CD4-positive, alpha-beta T cell treated with Interleukin-17A for 4 hours (primary cell): ENCODE results near the gene NDST1.

Experiments used
- DNase-seq: peaks from one replicate; pipeline ENCODE4 v3.0.0-alpha.2; 2020; ENCODE audit warnings: mixed read lengths

The NDST1 gene

GRCh38 chr5:150574818-150575547, 67.1 kb downstream of the NDST1 start:
- no peak for DNase-seq

DNA sequence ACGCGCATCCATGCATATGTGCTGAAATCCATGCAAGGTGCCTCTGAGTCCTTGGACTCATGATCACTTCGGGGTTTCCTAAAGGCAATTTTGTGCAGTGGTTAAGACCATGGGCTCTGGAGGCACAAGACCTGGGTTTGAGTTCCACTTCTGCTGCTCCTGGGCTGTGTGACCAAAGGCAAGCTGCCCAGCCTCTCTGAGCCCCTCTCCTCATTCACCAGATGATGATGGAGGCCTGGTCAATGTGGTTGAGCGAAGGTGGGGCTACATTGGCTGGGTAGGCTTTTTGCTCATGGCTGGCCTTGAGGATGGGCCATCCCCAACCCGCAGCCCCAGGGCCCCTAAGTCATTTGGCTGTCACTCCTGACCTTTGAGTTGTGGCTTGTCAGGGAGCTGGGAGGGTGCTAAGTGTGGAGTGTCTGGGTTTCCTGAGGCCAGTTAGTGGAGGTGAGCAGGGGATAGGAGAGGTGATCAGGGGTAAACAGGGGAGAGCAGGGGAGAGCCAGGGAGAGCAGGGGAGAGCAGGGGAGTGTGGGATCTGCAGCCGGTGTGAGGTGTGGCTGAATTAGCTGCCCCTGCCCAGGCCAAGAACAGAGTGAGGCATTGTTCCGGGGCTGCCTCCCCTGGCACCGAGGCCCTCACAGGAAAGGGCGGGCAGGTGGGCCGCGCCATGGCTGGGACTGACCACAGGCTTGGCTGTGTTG, 68.0 kb downstream of the NDST1 start:
- DNase-seq = no peak

- no peak for DNase-seq
Observed at GRCh38 chr5:150576449-150576949, 68.6 kb downstream of the NDST1 start.

DNA sequence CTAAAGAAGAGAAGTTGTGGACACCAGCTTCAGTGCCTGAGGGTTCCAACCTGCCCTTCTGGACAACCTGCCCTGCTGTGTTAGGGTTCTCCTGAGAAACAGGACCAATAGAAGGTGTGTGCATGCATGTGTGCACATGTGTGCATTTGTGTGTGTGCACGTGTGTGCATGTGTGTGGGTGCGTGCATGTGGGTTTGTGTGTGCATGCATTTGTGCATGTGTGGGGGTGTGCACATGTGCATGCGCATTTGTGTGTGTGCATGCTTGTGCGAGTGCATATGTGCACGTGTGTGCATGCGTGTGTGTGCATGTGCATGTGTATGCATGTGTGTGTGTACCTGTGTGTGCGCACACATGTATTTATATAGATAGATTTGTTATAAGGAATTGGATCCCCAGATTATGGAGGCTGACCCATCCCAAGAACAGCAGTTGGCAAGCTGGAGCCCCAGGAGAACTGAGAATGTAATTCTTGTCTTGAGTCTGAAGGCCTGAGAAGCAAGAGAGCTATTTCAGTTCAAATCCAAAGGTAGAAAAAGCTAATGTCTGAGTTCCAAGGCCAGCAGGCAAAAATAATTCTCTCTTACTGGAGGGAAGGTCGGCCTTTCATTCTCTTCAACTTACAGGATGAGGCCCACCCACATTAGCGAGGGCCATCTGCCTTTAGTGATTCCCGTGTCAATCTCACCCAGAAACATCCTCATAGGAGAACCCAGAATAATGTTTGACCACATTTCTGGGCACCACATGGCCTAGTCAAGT, 69.6 kb downstream of the NDST1 start:
- no peak for DNase-seq

DNA sequence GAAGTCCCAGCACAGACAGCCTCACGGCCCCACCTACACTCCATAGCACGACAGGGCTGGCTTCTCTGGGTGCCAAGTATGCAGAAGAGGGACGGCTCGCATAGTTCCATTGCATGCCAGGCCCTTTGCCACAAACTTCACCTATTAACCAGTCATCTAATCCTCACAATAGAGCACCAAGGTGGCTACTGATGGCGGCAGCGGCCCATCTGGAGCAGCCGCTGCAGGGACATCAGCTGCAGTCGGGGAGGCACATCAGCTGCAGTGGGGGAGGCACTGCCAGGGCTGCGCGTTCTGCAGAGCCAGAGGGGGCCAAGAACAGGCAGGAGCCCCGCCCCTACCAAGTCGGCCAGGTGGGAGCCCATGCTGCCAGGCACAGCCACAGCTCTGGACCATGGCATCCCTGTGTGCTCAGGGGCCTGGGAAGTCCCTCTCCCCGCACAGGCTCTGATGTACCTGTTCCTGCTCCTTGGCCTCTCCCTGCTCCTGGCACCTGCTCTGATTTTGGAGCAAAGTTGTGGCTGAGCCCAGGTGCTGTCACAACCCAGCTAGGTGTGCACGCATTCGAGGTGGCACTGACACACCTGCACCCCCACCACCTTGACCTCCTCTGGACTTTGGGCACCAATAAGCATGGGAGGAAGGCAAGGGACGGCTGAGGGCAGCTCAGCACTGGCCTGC, 71.0 kb downstream of the NDST1 start:
- DNase-seq = no peak

DNA sequence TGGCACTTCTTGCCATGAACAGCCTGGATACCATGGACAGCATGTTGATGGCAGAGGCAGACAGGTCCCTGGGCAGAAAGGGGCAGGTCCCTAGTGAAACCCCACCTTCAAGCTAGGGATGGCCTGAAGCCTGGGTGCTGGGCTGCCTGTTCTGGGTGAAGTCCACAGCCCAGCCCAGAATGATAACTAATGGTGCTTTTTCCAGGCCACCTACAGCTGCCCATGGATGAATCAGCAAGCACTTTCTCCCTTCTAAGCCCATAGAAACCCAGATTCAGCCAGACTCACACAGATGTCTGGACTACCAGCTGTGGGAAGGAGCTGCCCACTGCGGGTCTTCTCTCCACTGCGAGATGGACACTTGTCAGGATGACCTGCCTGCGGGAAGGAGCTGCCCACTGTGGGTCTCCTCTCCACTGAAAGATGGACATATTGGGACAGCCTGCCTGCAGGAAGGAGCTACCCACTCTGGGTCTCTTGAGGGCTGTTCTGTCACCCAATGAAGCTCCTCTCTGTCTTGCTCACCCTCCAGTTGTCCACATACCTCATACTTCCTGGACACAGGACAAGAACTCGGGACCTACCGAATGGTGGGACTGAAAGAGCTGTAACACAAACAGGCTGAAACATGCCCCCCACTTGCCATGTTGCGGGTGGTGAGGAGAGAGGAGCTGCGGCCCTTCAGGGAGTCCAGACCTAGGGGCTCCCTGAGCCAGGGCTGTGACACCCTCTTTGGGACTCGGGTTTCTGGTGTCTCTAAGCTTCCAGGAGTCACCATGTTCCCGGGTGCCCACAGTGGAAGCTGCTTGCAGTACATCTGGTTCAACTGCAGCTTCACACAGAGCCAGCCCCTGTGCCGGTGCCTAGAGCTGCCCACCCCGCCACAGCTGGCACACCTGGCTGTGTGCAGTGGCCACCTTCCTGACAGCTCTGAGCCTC, 71.8 kb downstream of the NDST1 start:
- DNase-seq = no peak

DNA sequence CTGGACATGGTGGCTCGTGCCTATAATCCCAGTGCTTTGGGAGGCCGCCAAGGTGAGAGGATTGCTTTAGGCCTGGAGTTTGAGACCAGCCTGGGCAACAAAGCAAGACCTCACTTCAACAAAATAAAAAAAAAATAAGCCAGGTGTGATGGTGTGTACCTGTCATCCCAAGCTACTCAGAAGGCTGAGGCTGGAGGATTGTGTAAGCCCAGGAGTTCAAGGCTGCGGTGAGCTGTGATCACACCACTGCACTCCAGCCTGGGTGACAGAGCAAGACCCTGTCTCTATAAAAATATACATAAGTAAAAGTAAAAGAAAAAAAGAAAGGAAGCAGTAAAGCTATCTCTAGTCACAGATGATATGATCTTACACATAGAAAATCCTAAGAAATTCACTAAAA, 73.0 kb downstream of the NDST1 start:
- no peak for DNase-seq

DNA sequence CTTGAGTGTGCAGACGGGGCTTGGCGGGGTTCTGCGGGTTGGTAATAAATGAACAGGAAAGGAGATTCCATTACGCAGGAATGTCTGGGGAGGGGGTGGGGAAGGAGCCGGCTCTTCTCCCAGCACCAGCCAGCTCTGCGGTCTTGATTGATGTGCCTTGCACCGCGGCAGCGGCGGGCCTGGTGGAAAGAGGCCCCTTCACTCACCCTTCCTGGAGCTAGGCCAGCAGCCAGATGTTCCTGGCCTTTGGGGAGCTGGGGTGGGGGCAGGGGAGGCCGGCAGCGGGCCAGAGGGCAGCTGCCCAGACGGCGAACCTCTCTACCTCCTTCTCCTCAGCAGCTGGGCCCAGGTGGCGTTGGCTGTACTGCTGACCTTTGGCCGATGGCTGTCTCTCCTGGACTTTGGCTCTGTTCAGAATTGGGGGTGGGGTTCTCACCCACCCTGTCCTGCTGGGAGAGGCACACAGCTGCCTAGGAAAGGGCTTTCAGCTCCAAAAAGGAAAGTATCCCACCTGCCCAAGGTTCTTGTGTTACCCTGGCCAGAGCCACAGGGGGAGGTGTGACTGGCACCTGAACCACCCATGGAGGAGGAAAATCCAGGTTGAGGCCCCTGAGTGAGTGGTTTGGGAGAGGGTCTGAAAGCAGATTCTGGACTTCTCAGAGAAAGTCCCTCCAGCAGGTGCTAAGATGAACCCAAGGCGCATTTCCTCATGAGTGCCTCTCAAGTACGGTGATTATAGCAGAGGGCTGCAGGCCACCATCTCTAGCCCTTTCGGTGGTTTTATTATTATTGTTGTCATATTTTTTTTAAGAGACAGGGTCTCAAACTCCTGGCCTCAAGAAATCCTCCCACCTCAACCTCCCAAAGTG, 74.5 kb downstream of the NDST1 start:
- DNase-seq = no peak

DNA sequence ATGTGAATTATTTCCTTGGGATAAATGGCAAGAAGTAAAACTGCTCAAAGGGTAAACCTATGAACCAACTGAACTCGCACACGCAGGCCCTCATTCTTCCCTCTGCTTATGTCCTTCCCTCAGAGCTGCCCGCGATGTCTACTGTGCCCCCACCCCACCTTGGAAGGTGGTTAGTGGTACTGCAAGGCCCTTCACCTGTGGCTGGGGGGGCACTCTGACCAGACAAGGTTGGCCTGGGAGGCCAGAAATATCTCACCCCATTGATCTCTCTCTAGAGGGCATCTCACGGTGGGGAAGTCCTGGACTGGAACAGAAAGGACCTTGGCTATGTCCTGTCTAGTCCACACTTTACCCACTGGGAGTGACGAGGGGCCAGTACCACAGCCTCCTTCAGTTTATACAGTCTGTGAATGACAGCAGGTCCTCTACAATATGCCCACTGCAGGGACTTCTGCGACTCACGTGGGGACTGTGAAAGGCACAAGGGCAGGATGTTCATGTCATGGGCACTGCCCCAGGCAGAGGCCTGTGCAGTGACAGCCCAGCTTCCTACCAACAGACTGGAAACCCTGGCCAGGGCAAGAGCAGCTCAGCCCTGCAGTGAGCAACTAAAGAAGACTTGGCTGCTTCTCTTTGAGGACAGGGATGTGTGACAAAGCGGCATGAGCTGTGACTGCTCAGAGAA, 75.8 kb downstream of the NDST1 start:
- no peak for DNase-seq

DNA sequence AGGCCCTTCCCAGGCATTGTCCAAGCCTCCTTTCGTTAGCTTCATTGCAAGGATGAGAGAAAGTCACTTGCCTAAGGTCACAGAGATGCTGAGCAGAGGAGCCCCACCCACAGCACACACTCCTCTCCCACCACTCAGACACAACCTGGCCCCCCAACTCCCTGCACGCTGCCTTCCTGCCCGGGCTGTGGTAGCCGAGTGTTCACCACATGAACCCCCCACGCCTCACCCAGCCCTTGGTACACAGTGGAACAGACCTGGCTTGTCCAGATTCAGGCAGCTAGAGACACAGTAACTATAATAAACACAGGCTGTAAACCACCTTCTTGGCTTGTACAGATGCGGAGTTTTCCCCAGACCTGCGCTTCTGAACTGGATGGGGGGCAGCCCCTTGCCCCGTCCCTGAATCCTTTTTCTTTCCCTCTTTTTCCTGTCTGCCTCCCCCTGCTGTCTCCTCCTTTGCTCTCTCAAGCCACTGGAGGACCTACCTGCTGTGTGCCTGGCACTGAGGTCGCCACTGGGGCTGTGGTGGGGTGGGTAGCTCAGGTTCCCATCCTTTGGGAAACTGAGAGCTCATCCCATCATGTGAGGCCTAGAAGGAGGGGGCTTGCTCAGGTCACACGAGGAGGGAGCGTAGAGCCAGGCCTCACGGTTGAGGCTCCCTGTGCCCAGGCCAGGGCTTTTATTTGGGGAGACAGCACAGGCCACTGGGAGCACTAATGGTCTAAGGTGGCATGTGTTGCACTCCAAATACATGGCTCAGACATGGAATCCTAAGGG, 76.8 kb downstream of the NDST1 start:
- no peak for DNase-seq

- no peak for DNase-seq
Observed at GRCh38 chr5:150585781-150586341, 77.9 kb downstream of the NDST1 start.

DNA sequence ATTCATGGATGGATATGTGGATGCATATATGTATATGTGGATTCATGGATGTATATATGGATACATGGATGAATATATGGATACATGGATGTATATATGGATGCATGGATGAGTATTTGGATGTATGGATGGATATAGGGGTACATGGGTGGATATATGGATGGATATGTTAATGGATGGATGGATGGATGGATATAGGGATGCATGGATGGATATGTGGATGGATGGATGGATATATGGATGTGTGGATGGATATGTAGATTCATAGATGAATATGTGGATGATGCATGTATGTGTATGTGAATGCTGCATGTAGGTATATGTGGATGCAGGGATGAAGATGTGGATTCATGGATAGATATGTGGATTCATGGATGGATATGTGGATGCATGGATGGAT, 79.1 kb downstream of the NDST1 start:
- DNase-seq = no peak

- no peak for DNase-seq
Observed at GRCh38 chr5:150587856-150588595, 80.1 kb downstream of the NDST1 start.

GRCh38 chr5:150588596-150588890, 80.6 kb downstream of the NDST1 start:
- DNase-seq = no peak

DNA sequence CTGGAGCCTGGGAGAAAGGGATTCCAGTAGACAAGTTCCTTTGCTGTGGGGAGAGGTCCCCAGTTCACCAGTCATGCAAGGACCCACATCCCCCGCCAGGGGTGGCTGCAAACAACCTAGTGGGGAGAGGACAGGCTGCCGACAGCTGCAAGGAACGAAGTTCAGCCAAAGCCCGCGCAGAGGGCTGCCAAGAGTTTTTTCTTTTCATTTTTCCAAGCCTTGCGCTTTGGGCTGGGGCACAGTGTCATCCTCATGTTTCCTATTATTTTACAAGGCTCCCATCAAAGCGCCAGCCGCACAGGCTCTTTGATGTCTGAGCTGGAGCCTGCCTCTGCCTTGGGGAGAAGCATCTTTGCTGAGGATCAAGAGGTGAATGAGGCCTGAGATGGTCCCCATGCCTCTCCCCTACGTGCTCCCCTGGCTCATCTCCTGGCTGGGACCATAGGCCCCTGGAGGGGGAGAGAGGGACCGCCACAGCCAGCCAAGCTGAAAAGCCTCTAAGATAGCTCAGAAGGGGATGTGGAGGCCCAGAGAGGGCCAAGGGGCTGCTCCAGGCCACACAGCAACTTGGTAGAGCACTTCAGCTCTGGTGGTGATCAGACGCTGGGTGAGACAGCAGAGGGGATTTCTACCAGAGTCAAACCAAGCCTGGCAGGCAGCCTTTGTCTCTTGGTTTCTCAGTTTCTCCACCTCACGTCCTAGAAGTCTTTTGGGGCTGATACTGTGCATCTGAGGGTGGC, 82.1 kb downstream of the NDST1 start:
- DNase-seq = no peak

DNA sequence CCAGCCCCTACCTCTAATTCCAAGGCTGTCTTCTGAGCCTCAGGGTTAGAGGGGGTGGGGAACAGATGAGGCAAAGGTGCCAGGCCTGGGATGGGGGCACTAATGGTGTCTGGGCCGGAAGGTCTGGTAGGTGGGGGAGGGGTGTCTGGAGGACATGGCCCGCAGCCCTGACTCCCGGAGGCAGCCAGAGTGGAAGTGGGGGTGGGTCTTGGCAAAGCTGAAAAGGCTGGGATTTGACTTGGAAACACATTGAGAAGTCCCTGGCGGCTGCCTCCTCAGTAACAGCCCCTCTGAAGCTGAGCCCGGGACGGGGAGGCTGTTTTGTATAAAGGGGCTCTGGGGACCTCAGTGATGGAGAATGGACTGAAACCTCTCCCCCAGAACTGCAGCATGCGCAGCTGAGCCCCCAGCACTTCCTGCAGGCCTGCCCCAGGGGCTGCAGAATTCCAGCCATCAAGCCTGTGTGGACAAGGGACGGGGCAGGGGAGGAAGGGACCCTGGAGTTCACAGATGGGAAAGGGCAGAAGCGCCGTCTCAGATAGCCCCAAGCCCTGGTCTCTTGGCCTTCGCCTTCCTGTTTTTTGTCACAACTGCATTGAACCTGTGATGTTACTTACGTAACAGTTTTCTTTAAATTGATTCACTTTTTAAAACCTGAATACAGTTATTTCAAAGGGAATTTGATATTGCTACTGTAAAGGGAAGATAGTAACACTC, 83.2 kb downstream of the NDST1 start:
- no peak for DNase-seq

DNA sequence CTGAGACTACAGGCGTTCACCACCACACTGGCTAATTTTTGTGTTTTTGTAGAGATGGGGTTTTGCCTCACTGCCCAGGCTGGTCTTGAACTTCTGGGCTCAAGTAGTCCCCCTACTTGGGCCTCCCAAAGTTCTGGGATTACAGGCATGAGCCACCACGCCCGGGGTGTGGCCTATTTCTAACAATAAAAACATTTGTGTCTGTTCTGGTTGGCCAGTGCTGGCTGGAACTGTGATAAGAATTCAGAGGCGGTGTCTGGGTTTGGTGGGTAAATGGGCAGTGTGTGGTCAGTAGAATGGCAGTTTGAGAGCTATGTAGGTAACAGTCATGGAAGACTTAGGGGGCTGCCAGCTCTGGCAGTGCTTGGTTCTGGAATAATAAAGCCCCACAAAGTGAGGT, 85.7 kb downstream of the NDST1 start:
- no peak for DNase-seq
